CD14-positive monocyte (primary cell): ENCODE measurements around the gene EPB41L2. TPM values are rescaled to one million over a fixed set of nuclear protein-coding genes. Genes with fewer than 3 reads are reported as not detected.

Experiments
- DNase-seq, 3 donors: peaks; one replicate each; pipeline ENCODE4 v3.0.0-alpha.2; 2011 to 2022
- H2AFZ ChIP-seq: 2 replicates; pipeline ENCODE4 v1.6.0; 2012; ENCODE audit warnings: mild to moderate bottlenecking, low read depth, low read length, inconsistent platforms; ENCODE audit not compliant: insufficient read depth, poor library complexity, severe bottlenecking
- H3K27ac ChIP-seq, 2 donors: 1 replicate in 1 of 2; 2 replicates in 1 of 2; pipeline ENCODE4 v1.5.1; 2012 to 2013; ENCODE audit warnings: low read length in 2 of 2, control low read depth in 1 of 2, inconsistent platforms in 1 of 2, low read depth in 1 of 2, mild to moderate bottlenecking in 1 of 2
- H3K27me3 ChIP-seq, 2 donors: one replicate each; pipeline versions ENCODE4 v1.6.0 to v1.6.1; 2011 to 2013; ENCODE audit warnings: low read length in 2 of 2; ENCODE audit not compliant: control insufficient read depth in 2 of 2, insufficient read depth in 2 of 2
- H3K36me3 ChIP-seq, 2 donors: replicated peaks in 1 of 2; 1 replicate in 1 of 2; 2 replicates in 1 of 2; pipeline versions ENCODE4 v1.5.1 to v1.6.1; 2012 to 2013; ENCODE audit warnings: low read length in 2 of 2, control low read depth in 1 of 2, inconsistent platforms in 1 of 2, mild to moderate bottlenecking in 1 of 2; ENCODE audit not compliant: insufficient read depth in 2 of 2, control insufficient read depth in 1 of 2
- H3K4me1 ChIP-seq, 2 donors: 1 replicate in 1 of 2; 2 replicates in 1 of 2; pipeline versions ENCODE4 v1.5.1 to v1.6.1; 2012 to 2013; ENCODE audit warnings: low read length in 2 of 2, control low read depth in 1 of 2, inconsistent platforms in 1 of 2, mild to moderate bottlenecking in 1 of 2, moderate library complexity in 1 of 2; ENCODE audit not compliant: insufficient read depth in 2 of 2, control insufficient read depth in 1 of 2
- H3K4me2 ChIP-seq: replicated peaks from 2 replicates; pipeline ENCODE3; 2012; ENCODE audit warnings: low read length, moderate library complexity, mild to moderate bottlenecking; ENCODE audit not compliant: poor library complexity, severe bottlenecking; ENCODE audit errors: extremely low read depth
- H3K4me3 ChIP-seq, 3 experiments: fragments of 200-600 bp in 1 of 3; sonication (generic) in 1 of 3; replicated peaks in 1 of 3; 1 replicate in 2 of 3; 2 replicates in 1 of 3; pipeline ENCODE4 v1.5.1; 2011 to 2013; ENCODE audit warnings: low read length in 3 of 3, mild to moderate bottlenecking in 3 of 3, control low read depth in 2 of 3, low read depth in 2 of 3, inconsistent platforms in 1 of 3, moderate library complexity in 1 of 3
- H3K79me2 ChIP-seq: 2 replicates; pipeline ENCODE4 v1.6.0; 2012; ENCODE audit warnings: mild to moderate bottlenecking, control low read depth, inconsistent platforms, low read length, moderate library complexity; ENCODE audit not compliant: insufficient read depth
- H3K9ac ChIP-seq: 2 replicates; pipeline ENCODE4 v1.6.0; 2017; ENCODE audit warnings: low read length, mild to moderate bottlenecking; ENCODE audit not compliant: insufficient read depth, poor library complexity, severe bottlenecking
- H3K9me3 ChIP-seq, 2 donors: replicated peaks in 1 of 2; 1 replicate in 1 of 2; 2 replicates in 1 of 2; pipeline versions ENCODE4 v1.5.1 to v1.6.1; 2012 to 2013; ENCODE audit warnings: low read length in 2 of 2, control low read depth in 1 of 2; ENCODE audit not compliant: control insufficient read depth in 1 of 2, insufficient read depth in 1 of 2
- H4K20me1 ChIP-seq: 2 replicates; pipeline ENCODE4 v1.6.0; 2012; ENCODE audit warnings: mild to moderate bottlenecking, low read length, control low read depth, moderate library complexity; ENCODE audit not compliant: insufficient read depth
- H3K27ac Mint-ChIP-seq, 7 donors: one replicate each; pipeline ENCODE4 v1.8.0; 2020; ENCODE audit warnings: mild to moderate bottlenecking in 7 of 7, mixed read lengths in 7 of 7, moderate library complexity in 6 of 7, inconsistent platforms in 2 of 7
- H3K27me3 Mint-ChIP-seq, 3 donors: one replicate each; pipeline ENCODE4 v1.8.0; 2021 to 2022; ENCODE audit warnings: low read depth in 3 of 3, mild to moderate bottlenecking in 3 of 3, mixed read lengths in 3 of 3, moderate library complexity in 3 of 3, inconsistent platforms in 1 of 3
- H3K36me3 Mint-ChIP-seq, 2 donors: one replicate each; pipeline ENCODE4 v1.8.0; 2020; ENCODE audit warnings: mixed read lengths in 2 of 2, inconsistent platforms in 1 of 2, mild to moderate bottlenecking in 1 of 2
- H3K4me1 Mint-ChIP-seq: one replicate; pipeline ENCODE4 v1.8.0; 2020; ENCODE audit warnings: mild to moderate bottlenecking, mixed read lengths
- H3K4me3 Mint-ChIP-seq, 2 donors: one replicate each; pipeline ENCODE4 v1.8.0; 2020; ENCODE audit warnings: mild to moderate bottlenecking in 2 of 2, mixed read lengths in 2 of 2, moderate library complexity in 1 of 2
- H3K9me3 Mint-ChIP-seq, 7 donors: one replicate each; pipeline ENCODE4 v1.8.0; 2020 to 2022; ENCODE audit warnings: mixed read lengths in 7 of 7, mild to moderate bottlenecking in 6 of 7, moderate library complexity in 6 of 7, inconsistent platforms in 2 of 7
- WGBS: methylation state at CpG from one replicate; pipeline ENCODE4 v1.1.5; 2013; ENCODE audit warnings: missing lambda C conversion rate; ENCODE audit not compliant: insufficient coverage; 5-methylcytosine and 5-hydroxymethylcytosine counted together
- intact Hi-C, 2 donors: fragments of 100-400 bp; cut with micrococcal nuclease; formaldehyde crosslinking; loops; one replicate each; pipeline versions ENCODE4 v1.15.0 to v1.15.1; 2023
- polyA plus RNA-seq, 3 donors: library from polyadenylated mRNA; depleted of rRNA in 1 of 3; unstranded in 2 of 3; stranded (reverse) in 1 of 3; fragments of 300-500 nt in 2 of 3; fragments of >200 nt in 1 of 3; fragmentation: Illumina TruSeq in 2 of 3; gene quantifications; 1 replicate in 2 of 3; 2 replicates in 1 of 3; pipeline ENCODE4 v1.2.3, GENCODE V29; 2012 to 2021
- TF ChIP-seq, protein P1 (sequence below): fragments of 200-600 bp; IDR thresholded peaks from one replicate; pipeline ENCODE4 v1.8.0; 2022; ENCODE audit warnings: antibody characterized with exemption, mild to moderate bottlenecking

Gene EPB41L2
- polyA plus RNA-seq, 3 donors: 3.4 to 7.2 (median 4.6) TPM

DNA sequence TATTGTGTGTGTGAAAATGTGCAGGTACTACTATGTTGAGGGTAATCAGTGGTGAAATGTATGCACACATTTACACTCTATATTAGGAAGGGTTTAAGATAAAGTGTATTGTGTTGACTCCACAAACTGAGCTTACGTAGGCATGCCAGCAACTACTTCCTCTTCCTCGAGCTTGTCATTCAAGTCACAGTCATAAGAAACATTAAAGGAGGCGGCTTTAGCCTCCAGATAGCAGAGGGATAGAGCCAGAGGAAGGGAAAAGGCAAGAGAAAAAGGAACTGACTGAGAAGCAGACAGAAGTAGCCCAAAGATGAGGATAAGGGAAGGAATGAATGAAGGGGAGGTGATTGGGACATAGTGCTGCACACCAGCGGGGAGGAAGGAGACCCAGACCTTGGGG is 180.7 kb downstream of the EPB41L2 start:
- H4K20me1 ChIP-seq: no peaks in the 10 kb centered on the region
- intact Hi-C loops: no loop called here
- H3K9me3 Mint-ChIP-seq: no peaks in the 10 kb centered on the region
- peaks cover 0 to 3% (median 0%) of the 10 kb centered on the region in 3 donors for H3K27me3 Mint-ChIP-seq
- no peak overlapping the region for H3K27ac ChIP-seq
- TF ChIP-seq, protein P1, sequence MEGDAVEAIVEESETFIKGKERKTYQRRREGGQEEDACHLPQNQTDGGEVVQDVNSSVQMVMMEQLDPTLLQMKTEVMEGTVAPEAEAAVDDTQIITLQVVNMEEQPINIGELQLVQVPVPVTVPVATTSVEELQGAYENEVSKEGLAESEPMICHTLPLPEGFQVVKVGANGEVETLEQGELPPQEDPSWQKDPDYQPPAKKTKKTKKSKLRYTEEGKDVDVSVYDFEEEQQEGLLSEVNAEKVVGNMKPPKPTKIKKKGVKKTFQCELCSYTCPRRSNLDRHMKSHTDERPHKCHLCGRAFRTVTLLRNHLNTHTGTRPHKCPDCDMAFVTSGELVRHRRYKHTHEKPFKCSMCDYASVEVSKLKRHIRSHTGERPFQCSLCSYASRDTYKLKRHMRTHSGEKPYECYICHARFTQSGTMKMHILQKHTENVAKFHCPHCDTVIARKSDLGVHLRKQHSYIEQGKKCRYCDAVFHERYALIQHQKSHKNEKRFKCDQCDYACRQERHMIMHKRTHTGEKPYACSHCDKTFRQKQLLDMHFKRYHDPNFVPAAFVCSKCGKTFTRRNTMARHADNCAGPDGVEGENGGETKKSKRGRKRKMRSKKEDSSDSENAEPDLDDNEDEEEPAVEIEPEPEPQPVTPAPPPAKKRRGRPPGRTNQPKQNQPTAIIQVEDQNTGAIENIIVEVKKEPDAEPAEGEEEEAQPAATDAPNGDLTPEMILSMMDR: no peak
- H3K4me1 Mint-ChIP-seq: peaks cover 3% of the 10 kb centered on the region
- H3K27me3 ChIP-seq: no peaks in the 10 kb centered on the region
- no peaks in the 10 kb centered on the region for H3K4me1 ChIP-seq
- H3K4me3 Mint-ChIP-seq: peak overlapping the region in 1 of 2 donors; percentile 1
- H3K36me3 ChIP-seq: no peaks in the 10 kb centered on the region
- WGBS: 86% methylated on average over 1 of the region's 4 CpGs
- no peak overlapping the region for H3K9ac ChIP-seq
- H3K4me3 ChIP-seq: no peak overlapping the region
- H3K79me2 ChIP-seq: no peaks in the 10 kb centered on the region
- peak in 2 of 3 donors; percentile 6 to 20 for DNase-seq
- no peak overlapping the region for H2AFZ ChIP-seq
- no peak overlapping the region for H3K4me2 ChIP-seq
- no peak overlapping the region for H3K27ac Mint-ChIP-seq
- no peaks in the 10 kb centered on the region for H3K9me3 ChIP-seq
- H3K36me3 Mint-ChIP-seq: peaks cover 0 to 4% of the 10 kb centered on the region in 2 donors

DNA sequence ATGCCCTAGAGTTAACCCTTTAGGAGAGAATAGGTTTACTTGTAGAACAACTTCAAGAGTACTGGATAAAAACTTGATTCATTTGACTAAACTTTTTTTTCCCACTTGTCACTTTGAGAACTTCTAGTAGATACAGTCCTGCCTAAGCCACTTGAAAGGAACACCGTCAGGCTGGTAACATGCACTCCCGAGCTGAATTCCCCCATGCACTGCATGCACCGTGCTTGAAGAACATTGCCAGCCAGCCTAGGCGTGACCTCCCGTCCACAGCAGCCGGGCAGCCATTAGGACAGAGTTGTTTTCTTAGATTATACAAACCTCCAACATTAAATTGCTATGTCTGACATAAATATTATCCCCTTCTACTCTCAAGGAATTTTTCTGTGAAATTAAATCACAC is 183.2 kb downstream of the EPB41L2 start:
- Histone ChIP-seq H3K9me3 (no peaks in the 10 kb centered on the region), H3K36me3 (no peaks in the 10 kb centered on the region), H2AFZ (no peak overlapping the region), H3K79me2 (no peaks in the 10 kb centered on the region), H4K20me1 (no peaks in the 10 kb centered on the region), H3K4me2 (no peak overlapping the region), H3K27me3 (no peaks in the 10 kb centered on the region), H3K27ac (no peak overlapping the region), H3K9ac (no peak overlapping the region), H3K4me3 (no peak overlapping the region), H3K4me1 (no peaks in the 10 kb centered on the region)
- TF ChIP-seq, protein P1: no peak
- intact Hi-C loops: no loop called here
- H3K36me3 Mint-ChIP-seq: peaks cover 0 to 4% of the 10 kb centered on the region in 2 donors
- WGBS: 90% methylated on average over 3 of the region's 6 CpGs
- peaks cover 0 to 3% (median 0%) of the 10 kb centered on the region in 3 donors for H3K27me3 Mint-ChIP-seq
- no peak overlapping the region for H3K4me3 Mint-ChIP-seq
- peaks cover 3% of the 10 kb centered on the region for H3K4me1 Mint-ChIP-seq
- no peak for DNase-seq
- no peak overlapping the region for H3K27ac Mint-ChIP-seq
- H3K9me3 Mint-ChIP-seq: no peaks in the 10 kb centered on the region
